ENCODE measurements around the gene HEXD.

Gene HEXD

GRCh38 chr17:82403662-82404660, 14.2 kb upstream of the HEXD start:
- no peak for TF ChIP-seq ZNF565 (CRISPR knock-in tag; conservative IDR thresholded peaks at IDR 0.05; ENCODE audit: low read depth)
- no peak for TF ChIP-seq CSRNP3 (CRISPR knock-in tag; IDR thresholded peaks at IDR 0.05)
- TF ChIP-seq ZC3H10 (CRISPR knock-in tag; IDR thresholded peaks at IDR 0.05), result no peak
- TF ChIP-seq PPARA (CRISPR knock-in tag; IDR thresholded peaks at IDR 0.05; ENCODE audit: borderline replicate concordance), result no peak
- no peak for TF ChIP-seq CREB5 (CRISPR knock-in tag; IDR thresholded peaks at IDR 0.05; ENCODE audit: low read depth)
- no peak for TF ChIP-seq ZFP30 (CRISPR knock-in tag; IDR thresholded peaks at IDR 0.05)
- no peak for TF ChIP-seq OSR1 (CRISPR knock-in tag; IDR thresholded peaks at IDR 0.05)
- TF ChIP-seq ESRRG (CRISPR knock-in tag; IDR thresholded peaks at IDR 0.05), result no peak
- TF ChIP-seq BACH2 (CRISPR knock-in tag; IDR thresholded peaks at IDR 0.05; ENCODE audit: borderline replicate concordance), result no peak
- ATAC-seq, result no peak

GRCh38 chr17:82405051-82405450, 13.1 kb upstream of the HEXD start:
- TF ChIP-seq CREB5 (CRISPR knock-in tag; IDR thresholded peaks at IDR 0.05; ENCODE audit: low read depth), result no peak
- TF ChIP-seq ZNF8 (CRISPR knock-in tag; IDR thresholded peaks at IDR 0.05), result no peak
- TF ChIP-seq GLIS3 (CRISPR knock-in tag; IDR thresholded peaks at IDR 0.05), result no peak
- TF ChIP-seq ZNF70 (CRISPR knock-in tag; IDR thresholded peaks at IDR 0.05), result no peak
- no peak for TF ChIP-seq ZNF565 (CRISPR knock-in tag; conservative IDR thresholded peaks at IDR 0.05; ENCODE audit: low read depth)
- ATAC-seq, result no peak

- no peak for TF ChIP-seq PATZ1 (CRISPR knock-in tag; IDR thresholded peaks at IDR 0.05; ENCODE audit: borderline replicate concordance)
- TF ChIP-seq ZC3H10 (CRISPR knock-in tag; IDR thresholded peaks at IDR 0.05), result no peak
- TF ChIP-seq POU6F1 (CRISPR knock-in tag; IDR thresholded peaks at IDR 0.05; ENCODE audit: borderline replicate concordance, low read depth), result no peak
- TF ChIP-seq ESRRG (CRISPR knock-in tag; IDR thresholded peaks at IDR 0.05), result no peak
- TF ChIP-seq CSRNP3 (CRISPR knock-in tag; IDR thresholded peaks at IDR 0.05), result no peak
- TF ChIP-seq ZNF565 (CRISPR knock-in tag; conservative IDR thresholded peaks at IDR 0.05; ENCODE audit: low read depth), result no peak
- TF ChIP-seq CSDC2 (CRISPR knock-in tag; IDR thresholded peaks at IDR 0.05), result no peak
- TF ChIP-seq BACH2 (CRISPR knock-in tag; IDR thresholded peaks at IDR 0.05; ENCODE audit: borderline replicate concordance), result no peak
- no peak for TF ChIP-seq GLIS3 (CRISPR knock-in tag; IDR thresholded peaks at IDR 0.05)
- no peak for TF ChIP-seq ZFP30 (CRISPR knock-in tag; IDR thresholded peaks at IDR 0.05)
- TF ChIP-seq TCF4 (CRISPR knock-in tag; IDR thresholded peaks at IDR 0.05; ENCODE audit: borderline replicate concordance), result no peak
- no peak for TF ChIP-seq PPARA (CRISPR knock-in tag; IDR thresholded peaks at IDR 0.05; ENCODE audit: borderline replicate concordance)
- no peak for TF ChIP-seq ZFP3 (CRISPR knock-in tag; IDR thresholded peaks at IDR 0.05)
- TF ChIP-seq ZNF70 (CRISPR knock-in tag; IDR thresholded peaks at IDR 0.05), result no peak
- TF ChIP-seq RARB (CRISPR knock-in tag; IDR thresholded peaks at IDR 0.05), result no peak
- TF ChIP-seq CREB5 (CRISPR knock-in tag; IDR thresholded peaks at IDR 0.05; ENCODE audit: low read depth), result no peak
- no peak for TF ChIP-seq SNAI2 (CRISPR knock-in tag; IDR thresholded peaks at IDR 0.05)
- TF ChIP-seq ISL1 (CRISPR knock-in tag; IDR thresholded peaks at IDR 0.05), result no peak
- TF ChIP-seq ARNTL (CRISPR knock-in tag; IDR thresholded peaks at IDR 0.05; ENCODE audit: borderline replicate concordance, low read depth), result no peak
- TF ChIP-seq ZNF8 (CRISPR knock-in tag; IDR thresholded peaks at IDR 0.05), result no peak
- ATAC-seq, result no peak
Observed at GRCh38 chr17:82406131-82406671, 11.9 kb upstream of the HEXD start.
